Activated CD4-positive, alpha-beta T cell treated with anti-CD3 and anti-CD28 coated beads, Interleukin-2, Interleukin-6, amounts not matched to agents 100 ng/mL and 50 ng/mL, durations not matched to agents 16 hours and 8 hours (primary cell): ENCODE results near the gene PRMT1.

Experiments
- DNase-seq: peaks from one replicate; pipeline ENCODE4 v3.0.0-alpha.2; 2020

Gene PRMT1

DNA sequence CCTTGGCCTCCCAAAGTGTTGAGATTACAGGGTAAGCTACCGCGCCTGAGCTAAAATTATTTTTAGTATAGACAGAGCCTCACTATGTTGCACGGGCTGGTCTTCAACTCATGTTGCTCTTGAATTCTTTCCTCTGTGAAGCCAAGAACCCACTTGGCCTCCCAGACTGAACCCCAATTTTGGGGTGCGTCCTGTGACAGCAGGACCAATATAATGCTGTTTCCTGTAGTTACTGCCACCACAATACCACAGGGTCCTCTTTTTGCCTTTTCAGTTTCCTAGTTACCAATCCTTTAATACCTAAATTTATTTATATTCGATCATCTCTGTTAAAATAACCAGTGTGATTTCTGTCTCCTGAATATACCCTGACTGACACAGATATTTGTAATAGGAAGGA lies 53.1 kb downstream of the PRMT1 start:
- no peak for DNase-seq
